Lung (tissue), 12 donors: ENCODE results near the gene TTLL8. TPM values are rescaled to one million over a fixed set of nuclear protein-coding genes. Genes with fewer than 3 reads are reported as not detected.

Source experiments
- ATAC-seq: fragments of 200-7000 bp; cut with Tn5 transposase; one replicate; pipeline ENCODE4 v1.9.1; 2020; ENCODE audit warnings: moderate number of reproducible peaks; ENCODE audit not compliant: insufficient read depth, low FRiP score
- DNase-seq, 3 donors: peaks; one replicate each; pipeline ENCODE4 v3.0.0-alpha.2; 2013 to 2017
- H3K27ac ChIP-seq, 2 donors: one replicate each; pipeline ENCODE4 v1.5.1; 2013; ENCODE audit warnings: mild to moderate bottlenecking in 2 of 2, moderate library complexity in 2 of 2, control low read depth in 1 of 2, inconsistent platforms in 1 of 2, low read depth in 1 of 2, low read length in 1 of 2
- H3K27me3 ChIP-seq, 3 donors: one replicate each; pipeline ENCODE4 v1.5.1; 2013; ENCODE audit warnings: low read length in 2 of 3; ENCODE audit not compliant: control insufficient read depth in 3 of 3, insufficient read depth in 3 of 3
- H3K36me3 ChIP-seq, 4 donors: one replicate each; pipeline ENCODE4 v1.5.1; 2013; ENCODE audit warnings: low read length in 4 of 4, mild to moderate bottlenecking in 1 of 4, moderate library complexity in 1 of 4; ENCODE audit not compliant: control insufficient read depth in 4 of 4, insufficient read depth in 4 of 4
- H3K4me1 ChIP-seq, 5 donors: one replicate each; pipeline ENCODE4 v1.5.1; 2013; ENCODE audit warnings: low read length in 5 of 5, mild to moderate bottlenecking in 2 of 5, moderate library complexity in 1 of 5; ENCODE audit not compliant: control insufficient read depth in 5 of 5, insufficient read depth in 5 of 5
- H3K4me3 ChIP-seq: one replicate; pipeline ENCODE4 v1.5.1; 2013; ENCODE audit warnings: mild to moderate bottlenecking, control low read depth, moderate library complexity
- H3K9ac ChIP-seq, 2 donors: one replicate each; pipeline ENCODE4 v1.5.1; 2013; ENCODE audit warnings: low read length in 2 of 2, control low read depth in 1 of 2; ENCODE audit not compliant: insufficient read depth in 1 of 2
- H3K9me3 ChIP-seq, 4 donors: one replicate each; pipeline ENCODE4 v1.5.1; 2013; ENCODE audit warnings: low read length in 3 of 4, mild to moderate bottlenecking in 1 of 4, moderate library complexity in 1 of 4; ENCODE audit not compliant: control insufficient read depth in 4 of 4, insufficient read depth in 3 of 4
- WGBS, 2 donors: extraction: QIAGEN DNeasy Blood & Tissue Kit; methylation state at CpG; one replicate each; pipeline ENCODE4 v1.1.7; 2013; 5-methylcytosine and 5-hydroxymethylcytosine counted together
- polyA plus RNA-seq, 2 donors: library from polyadenylated mRNA; stranded (reverse); fragments of 200-250 nt; gene quantifications; one replicate each; pipeline ENCODE4 v1.2.1, GENCODE V29; 2013
- total RNA-seq, 2 donors: library from RNA; depleted of rRNA in 1 of 2; stranded (reverse); fragments of >200 nt in 1 of 2; gene quantifications; one replicate each; pipeline ENCODE4 v1.2.1, GENCODE V29; 2014 to 2021
- TF ChIP-seq, protein P1 (sequence below): IDR thresholded peaks from 2 replicates; pipeline ENCODE4 v1.5.1; 2012; ENCODE audit warnings: mild to moderate bottlenecking; ENCODE audit errors: control extremely low read depth, extremely low read depth
- donor health status: control.
- donor health status: control.
- donor health status: Bipolar disorder and iron deficiency.
- donor health status: healthy.
- donor health status: DM: yes; HTN: yes; CAD: no.

The TTLL8 gene
- total and polyA plus RNA-seq, 4 donors = not detected

DNA sequence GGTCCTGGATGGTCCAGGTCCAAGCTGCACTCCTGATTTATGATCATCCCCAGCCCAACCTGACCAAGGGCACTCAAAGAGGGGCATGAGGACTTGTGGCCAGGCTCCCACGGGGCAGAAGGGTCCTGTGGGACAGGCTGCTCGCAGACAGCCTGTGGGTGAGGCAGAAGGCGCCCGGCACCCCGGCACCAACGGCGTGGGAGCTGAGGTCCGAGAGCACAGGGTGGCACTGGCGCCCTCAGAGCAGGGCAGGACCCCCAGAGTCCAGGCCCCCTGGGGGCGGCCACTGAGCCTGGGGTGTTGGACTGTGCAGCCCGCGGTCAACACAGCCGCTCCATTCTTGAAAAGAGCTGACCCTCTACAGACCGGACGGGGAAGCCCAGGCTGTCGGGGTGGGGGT is 48.8 kb downstream of the TTLL8 start:
- no peak overlapping the region for H3K4me3 ChIP-seq
- peaks cover 0 to 5% (median 0%) of the 10 kb centered on the region in 4 donors for H3K9me3 ChIP-seq
- peaks cover 0 to 6% (median 0%) of the 10 kb centered on the region in 5 donors for H3K4me1 ChIP-seq
- DNase-seq (no peak), ATAC-seq (no peak)
- H3K27me3 ChIP-seq = peaks cover 2 to 38% (median 16%) of the 10 kb centered on the region in 3 donors
- H3K36me3 ChIP-seq = no peaks in the 10 kb centered on the region
- H3K27ac ChIP-seq = no peak overlapping the region
- 89 to 96% methylated on average over 16 of the region's 16 CpGs for WGBS, 2 donors
- H3K9ac ChIP-seq = no peak overlapping the region
- TF ChIP-seq, protein P1, sequence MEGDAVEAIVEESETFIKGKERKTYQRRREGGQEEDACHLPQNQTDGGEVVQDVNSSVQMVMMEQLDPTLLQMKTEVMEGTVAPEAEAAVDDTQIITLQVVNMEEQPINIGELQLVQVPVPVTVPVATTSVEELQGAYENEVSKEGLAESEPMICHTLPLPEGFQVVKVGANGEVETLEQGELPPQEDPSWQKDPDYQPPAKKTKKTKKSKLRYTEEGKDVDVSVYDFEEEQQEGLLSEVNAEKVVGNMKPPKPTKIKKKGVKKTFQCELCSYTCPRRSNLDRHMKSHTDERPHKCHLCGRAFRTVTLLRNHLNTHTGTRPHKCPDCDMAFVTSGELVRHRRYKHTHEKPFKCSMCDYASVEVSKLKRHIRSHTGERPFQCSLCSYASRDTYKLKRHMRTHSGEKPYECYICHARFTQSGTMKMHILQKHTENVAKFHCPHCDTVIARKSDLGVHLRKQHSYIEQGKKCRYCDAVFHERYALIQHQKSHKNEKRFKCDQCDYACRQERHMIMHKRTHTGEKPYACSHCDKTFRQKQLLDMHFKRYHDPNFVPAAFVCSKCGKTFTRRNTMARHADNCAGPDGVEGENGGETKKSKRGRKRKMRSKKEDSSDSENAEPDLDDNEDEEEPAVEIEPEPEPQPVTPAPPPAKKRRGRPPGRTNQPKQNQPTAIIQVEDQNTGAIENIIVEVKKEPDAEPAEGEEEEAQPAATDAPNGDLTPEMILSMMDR = no peak

DNA sequence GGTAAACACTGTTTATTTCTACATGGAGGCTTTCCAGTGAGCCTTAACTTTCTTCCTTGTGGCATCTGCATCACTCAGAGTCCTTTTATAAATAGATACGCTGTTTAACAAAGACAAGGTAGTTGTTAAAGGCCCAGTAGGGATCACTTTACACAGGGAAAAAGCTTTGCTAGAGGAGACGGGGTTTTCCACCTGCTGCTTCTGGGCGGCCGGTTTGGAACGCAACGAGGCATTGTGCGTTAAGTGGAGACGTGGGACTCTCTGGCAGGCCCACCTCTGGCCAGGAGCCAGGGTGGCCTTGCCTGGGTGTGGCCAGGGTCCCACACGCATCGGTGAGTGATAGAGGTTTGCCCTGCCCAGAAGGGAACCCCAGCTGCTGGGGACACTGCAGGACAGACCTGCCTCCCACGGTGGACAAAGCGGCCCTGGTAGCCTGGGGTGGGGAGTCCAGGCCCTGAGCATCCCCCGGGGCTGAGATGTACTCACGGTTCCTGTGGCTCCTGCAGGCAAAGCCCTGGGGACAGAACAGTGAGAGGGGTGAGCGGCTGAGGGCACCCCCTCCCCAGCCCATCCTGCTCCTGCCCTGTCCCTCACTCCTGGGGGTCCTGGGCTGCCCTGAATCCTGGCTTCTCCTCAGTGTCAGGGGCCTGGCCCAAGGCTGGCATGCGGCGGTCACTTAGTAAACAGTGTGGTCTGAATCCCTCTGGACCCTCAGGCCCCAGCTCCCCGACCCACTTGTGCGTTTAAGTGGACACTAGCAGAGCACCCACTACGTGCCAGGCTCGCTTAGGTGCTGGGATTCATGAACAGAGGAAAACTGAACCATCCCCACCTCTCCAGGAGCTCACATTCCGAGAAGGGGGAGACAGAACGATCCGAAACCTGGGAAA is 49.7 kb downstream of the TTLL8 start:
- H3K9me3 ChIP-seq = no peaks in the 10 kb centered on the region
- DNase-seq = peak; percentile 34 to 46 (median 40)
- peaks cover 0 to 6% (median 0%) of the 10 kb centered on the region in 5 donors for H3K4me1 ChIP-seq
- H3K27me3 ChIP-seq = peaks cover 0 to 29% (median 11%) of the 10 kb centered on the region in 3 donors
- H3K9ac ChIP-seq = no peak overlapping the region
- H3K4me3 ChIP-seq = no peak overlapping the region
- TF ChIP-seq, protein P1 = no peak
- H3K27ac ChIP-seq = no peak overlapping the region
- no peaks in the 10 kb centered on the region for H3K36me3 ChIP-seq
- WGBS, 2 donors = 77 to 96% methylated on average over 22 to 24 of the region's 24 CpGs
- ATAC-seq = no peak

DNA sequence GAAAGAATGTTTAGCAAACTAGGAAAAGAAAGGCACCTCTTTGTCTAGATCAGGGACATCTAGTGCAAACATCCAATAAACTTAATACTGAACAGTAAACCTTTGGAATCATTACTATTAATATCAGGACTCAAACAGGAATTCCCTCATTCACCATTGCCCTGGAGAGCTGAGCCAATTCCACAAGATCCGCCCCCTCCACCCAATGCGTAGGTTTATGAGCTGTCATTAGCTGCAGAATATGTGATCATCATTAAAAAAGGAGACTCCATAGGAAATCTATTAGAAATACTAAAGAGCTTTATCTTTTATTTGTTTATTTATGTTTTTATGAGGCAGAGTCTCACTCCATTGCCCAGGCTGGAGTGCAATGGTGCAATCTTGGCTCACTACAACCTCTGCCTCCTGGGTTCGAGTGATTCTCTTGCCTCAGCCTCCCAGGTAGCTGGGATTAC is 51.0 kb downstream of the TTLL8 start:
- Histone ChIP-seq H3K4me1 (peaks cover 0 to under 1% (median 0%) of the 10 kb centered on the region in 5 donors), H3K9ac (no peak overlapping the region), H3K4me3 (no peak overlapping the region), H3K27ac (no peak overlapping the region), H3K27me3 (peaks cover 0 to 18% (median 8%) of the 10 kb centered on the region in 3 donors), H3K9me3 (no peaks in the 10 kb centered on the region), H3K36me3 (no peaks in the 10 kb centered on the region)
- ATAC-seq (no peak), DNase-seq (no peak)
- TF ChIP-seq, protein P1 = no peak
- WGBS, 2 donors = 91 to 92% methylated on average over 3 of the region's 3 CpGs
